ENCODE results near the gene EIF6. TPM values are rescaled to one million over a fixed set of nuclear protein-coding genes. Genes with fewer than 3 reads are reported as not detected.

The EIF6 gene
- total RNA-seq, 1 donor from 2014 or later = 124 TPM

GRCh38 chr20:35274172-35275092, 10.1 kb downstream of the EIF6 start:
- H3K4me3 ChIP-seq = no peak overlapping the region
- peaks cover 0 to 29% of the 10 kb centered on the region in 2 donors for H3K36me3 ChIP-seq
- H3K4me1 ChIP-seq = peaks cover 33% of the 10 kb centered on the region
- no peaks in the 10 kb centered on the region for H3K9me3 ChIP-seq
- no peak for DNase-seq (ENCODE audit: extremely low spot score in 2 of 2)
- H3K27me3 ChIP-seq = no peaks in the 10 kb centered on the region
- intact Hi-C loops (cut with DNase I) = no loop called here
- H3K27ac ChIP-seq = no peak overlapping the region
- TF ChIP-seq POLR2A (IDR thresholded peaks at IDR 0.05) = no peak
- no peak for TF ChIP-seq POLR2AphosphoS5 (IDR thresholded peaks at IDR 0.05; ENCODE audit: insufficient read depth in 1 of 2, low read depth in 1 of 2)
- no peak for TF ChIP-seq CTCF (IDR thresholded peaks at IDR 0.05)

- intact Hi-C loops (cut with DNase I) = no loop called here
- no peak for DNase-seq (ENCODE audit: extremely low spot score in 2 of 2)
- H3K4me3 ChIP-seq = no peak overlapping the region
- H3K4me1 ChIP-seq = peaks cover 29% of the 10 kb centered on the region
- TF ChIP-seq CTCF (IDR thresholded peaks at IDR 0.05) (no peak), POLR2AphosphoS5 (IDR thresholded peaks at IDR 0.05; ENCODE audit: insufficient read depth in 1 of 2, low read depth in 1 of 2) (no peak), POLR2A (IDR thresholded peaks at IDR 0.05) (no peak)
- H3K36me3 ChIP-seq = peaks cover 0 to 21% of the 10 kb centered on the region in 2 donors
- no peaks in the 10 kb centered on the region for H3K9me3 ChIP-seq
- no peak overlapping the region for H3K27ac ChIP-seq
- no peaks in the 10 kb centered on the region for H3K27me3 ChIP-seq
Measured at GRCh38 chr20:35273449-35274171, 11.0 kb downstream of the EIF6 start.

GRCh38 chr20:35271904-35272303, 12.7 kb downstream of the EIF6 start:
- TF ChIP-seq POLR2AphosphoS5 (IDR thresholded peaks at IDR 0.05; ENCODE audit: insufficient read depth in 1 of 2, low read depth in 1 of 2) (no peak), POLR2A (IDR thresholded peaks at IDR 0.05) (no peak), CTCF (IDR thresholded peaks at IDR 0.05) (no peak)
- intact Hi-C loops (cut with DNase I) = no loop called here
- H3K4me1 ChIP-seq = peaks cover 19% of the 10 kb centered on the region
- no peaks in the 10 kb centered on the region for H3K9me3 ChIP-seq
- H3K4me3 ChIP-seq = no peak overlapping the region
- no peaks in the 10 kb centered on the region for H3K27me3 ChIP-seq
- H3K27ac ChIP-seq = no peak overlapping the region
- DNase-seq (ENCODE audit: extremely low spot score in 2 of 2) = no peak
- H3K36me3 ChIP-seq = peaks cover 0 to 35% of the 10 kb centered on the region in 2 donors

GRCh38 chr20:35271073-35271882, 13.3 kb downstream of the EIF6 start:
- Histone ChIP-seq H3K9me3 (no peaks in the 10 kb centered on the region), H3K4me1 (peaks cover 13% of the 10 kb centered on the region), H3K27ac (no peak overlapping the region), H3K27me3 (no peaks in the 10 kb centered on the region), H3K4me3 (no peak overlapping the region), H3K36me3 (peaks cover 0 to 36% of the 10 kb centered on the region in 2 donors)
- no peak for DNase-seq (ENCODE audit: extremely low spot score in 2 of 2)
- intact Hi-C loops (cut with DNase I) = no loop called here
- TF ChIP-seq CTCF (IDR thresholded peaks at IDR 0.05) = no peak
- no peak for TF ChIP-seq POLR2A (IDR thresholded peaks at IDR 0.05)
- TF ChIP-seq POLR2AphosphoS5 (IDR thresholded peaks at IDR 0.05; ENCODE audit: insufficient read depth in 1 of 2, low read depth in 1 of 2) = no peak
